HG03196 (cell line): ENCODE data around the gene KBTBD8.
A peak's percentile ranks its signal among the peaks of the same experiment; 100 is the strongest.

ENCODE experiments used
- ATAC-seq: cut with Tn5 transposase; IDR thresholded peaks from one replicate; pipeline ENCODE4 v1.9.1; 2021; ENCODE audit not compliant: unreplicated experiment

Gene KBTBD8

GRCh38 chr3:67031986-67032385, 33.9 kb downstream of the KBTBD8 start:
- no peak for ATAC-seq

- ATAC-seq: no peak
Measured at GRCh38 chr3:67033079-67033478, 35.0 kb downstream of the KBTBD8 start.

- ATAC-seq: no peak
Measured at GRCh38 chr3:67034371-67034770, 36.3 kb downstream of the KBTBD8 start.

- ATAC-seq: no peak
Measured at GRCh38 chr3:67037615-67038014, 39.5 kb downstream of the KBTBD8 start.

- ATAC-seq: no peak
Measured at GRCh38 chr3:67044295-67044694, 46.2 kb downstream of the KBTBD8 start.

DNA sequence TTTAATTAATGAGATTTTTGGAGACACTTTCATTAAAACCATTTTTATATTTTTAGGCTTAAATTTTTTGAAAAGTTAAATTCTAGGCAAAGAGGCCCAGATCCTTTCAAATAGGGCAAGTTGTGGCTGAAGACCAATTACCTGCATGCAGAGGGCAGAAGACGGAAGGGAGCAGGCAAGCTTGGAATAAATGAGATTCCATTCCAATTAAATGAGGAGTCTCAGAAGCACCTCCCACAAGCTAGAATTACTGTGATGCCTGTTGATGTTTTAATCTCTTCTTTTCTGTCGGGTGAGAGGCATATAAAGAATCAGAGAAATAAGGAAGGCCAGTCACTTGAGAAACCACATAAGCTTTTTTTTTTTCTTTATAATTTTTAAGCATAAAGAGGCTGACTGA, 46.8 kb downstream of the KBTBD8 start:
- ATAC-seq: no peak

DNA sequence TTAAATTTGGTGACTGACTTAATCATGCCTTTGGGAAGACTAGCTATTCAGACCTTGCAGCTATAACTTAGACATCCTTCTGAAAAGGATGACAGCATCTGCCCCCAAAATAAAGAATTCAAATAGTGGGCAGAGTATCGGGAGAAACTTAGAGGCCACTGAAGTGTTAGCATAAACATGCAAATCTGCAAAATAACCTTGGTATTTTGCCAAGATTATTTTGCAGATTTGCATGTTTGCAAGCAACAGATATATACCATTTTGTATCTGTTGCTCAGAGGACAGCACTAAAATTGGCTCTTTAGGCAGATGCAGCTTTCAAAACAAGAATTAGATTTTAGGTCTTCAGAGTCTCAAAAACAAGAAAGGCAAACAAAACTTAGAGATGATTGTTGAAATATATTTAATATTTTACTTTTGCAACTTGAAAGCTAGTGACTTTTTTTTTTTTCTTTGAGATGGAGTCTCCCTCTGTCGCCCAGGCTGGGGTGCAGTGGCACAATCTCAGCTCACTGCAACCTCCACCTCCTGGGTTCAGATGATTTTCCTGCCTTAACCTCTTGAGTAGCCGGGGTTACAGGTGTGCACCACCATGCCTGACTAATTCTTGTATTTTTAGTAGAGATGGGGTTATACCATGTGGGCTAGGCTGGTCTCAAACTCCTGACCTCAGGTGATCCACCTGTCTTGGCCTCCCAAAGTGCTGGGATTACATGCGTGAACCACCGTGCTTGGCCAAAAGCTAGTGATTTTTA, 47.8 kb downstream of the KBTBD8 start:
- ATAC-seq: no peak

DNA sequence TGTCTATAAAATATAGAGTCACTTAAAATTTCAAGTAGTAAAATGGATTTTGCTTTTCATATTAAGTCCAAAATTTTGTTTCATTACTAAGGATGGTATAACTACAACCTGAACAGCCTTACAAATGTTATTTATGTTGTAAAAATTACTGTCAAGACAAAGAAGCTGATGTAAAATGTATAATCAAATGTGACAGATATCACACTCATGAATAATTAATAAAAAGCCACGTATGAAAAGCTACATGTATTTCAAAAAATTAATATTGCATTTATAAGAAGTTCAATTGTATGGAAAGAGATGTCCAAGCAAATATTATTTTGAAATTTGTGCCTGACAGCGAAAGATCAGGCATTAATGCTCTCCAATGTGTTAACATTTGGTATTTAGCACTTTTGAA, 48.9 kb downstream of the KBTBD8 start:
- no peak for ATAC-seq

DNA sequence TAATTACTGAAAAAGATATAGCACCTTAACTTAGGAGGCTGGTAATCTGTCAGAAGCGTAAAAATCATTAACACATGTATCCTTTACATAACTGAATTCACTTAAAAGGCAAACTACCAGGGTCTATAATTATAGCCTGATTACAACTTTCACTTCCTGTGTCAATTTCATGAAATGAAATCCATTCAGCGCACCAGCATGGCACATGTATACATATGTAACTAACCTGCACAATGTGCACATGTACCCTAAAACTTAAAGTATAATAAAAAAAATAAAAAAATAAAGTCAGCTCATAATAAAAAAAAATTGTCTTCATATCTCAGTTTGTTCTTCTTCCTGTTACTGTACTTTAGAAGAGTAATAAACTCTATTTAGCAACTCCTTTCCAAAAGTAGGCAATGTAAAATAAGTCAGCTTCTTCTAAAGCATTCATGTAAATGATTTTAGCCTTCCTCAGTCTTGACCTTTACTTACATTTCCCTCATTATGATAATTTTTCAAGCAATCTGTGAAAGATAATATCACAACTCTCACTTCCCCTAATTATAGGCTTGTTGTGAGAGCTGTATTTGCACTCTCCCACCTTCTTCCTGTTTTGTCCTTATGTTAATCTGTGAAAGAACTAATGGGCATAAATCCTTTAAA, 50.1 kb downstream of the KBTBD8 start:
- ATAC-seq: peak; percentile 96

GRCh38 chr3:67048715-67049074, 50.6 kb downstream of the KBTBD8 start:
- ATAC-seq: peak; percentile 61

- ATAC-seq: no peak
Measured at GRCh38 chr3:67059443-67059842, 61.3 kb downstream of the KBTBD8 start.
